Prostate gland (tissue), 2 donors: Measurements from ENCODE around the gene RGS18. TPM values are rescaled to one million over a fixed set of nuclear protein-coding genes. Genes with fewer than 3 reads are reported as not detected.
"Not testable (repeated sequence)": the region's sequence is repeated elsewhere in the genome, so short reads cannot be mapped to it uniquely, and the experiment has no call there.

Source experiments
- DNase-seq: peaks from one replicate; pipeline ENCODE4 v3.0.0-alpha.2; 2019; ENCODE audit warnings: low spot score
- H3K27ac ChIP-seq, 2 donors: fragments of 200-600 bp; sonication (generic); 2 replicates each; pipeline ENCODE4 v1.5.1; 2017 to 2019
- H3K27me3 ChIP-seq: fragments of 200-600 bp; sonication (generic); replicated peaks from 2 replicates; pipeline ENCODE4 v1.5.1; 2019; ENCODE audit not compliant: insufficient read depth
- H3K36me3 ChIP-seq, 2 donors: fragments of 200-600 bp; sonication (generic); 1 replicate in 1 of 2; 2 replicates in 1 of 2; pipeline versions ENCODE4 v1.5.1 to v1.8.1; 2017 to 2019
- H3K4me1 ChIP-seq: fragments of 200-600 bp; sonication (generic); replicated peaks from 2 replicates; pipeline ENCODE4 v1.5.1; 2019
- H3K4me3 ChIP-seq, 2 donors: fragments of 200-600 bp; sonication (generic); 2 replicates each; pipeline ENCODE4 v1.5.1; 2017 to 2019
- H3K9me3 ChIP-seq: fragments of 200-600 bp; sonication (generic); 2 replicates; pipeline ENCODE4 v1.5.1; 2017
- POLR2A ChIP-seq: fragments of 450-650 bp; IDR thresholded peaks from one replicate; pipeline ENCODE4 v1.6.1; 2016; ENCODE audit warnings: antibody characterized with exemption, mild to moderate bottlenecking
- POLR2AphosphoS5 ChIP-seq: sonication (generic); formaldehyde crosslinking; IDR thresholded peaks from one replicate; pipeline ENCODE4 v1.6.1; 2017; ENCODE audit warnings: antibody characterized with exemption
- WGBS: methylation state at CpG from one replicate; pipeline ENCODE4 v1.1.5; 2018; 5-methylcytosine and 5-hydroxymethylcytosine counted together
- intact Hi-C: fragments of 100-400 bp; cut with DNase I; formaldehyde crosslinking; loops from one replicate; pipeline ENCODE4 v1.14.2; 2022
- total RNA-seq, 2 donors: library from RNA; depleted of rRNA; stranded (reverse); fragments of >200 nt; gene quantifications; one replicate each; pipeline ENCODE4 v1.1.0, GENCODE V29; 2016
- TF ChIP-seq, protein P1 (sequence below), 4 experiments: fragments of 200-600 bp in 2 of 4; fragments of 450-650 bp in 2 of 4; sonication (generic) in 2 of 4; IDR thresholded peaks; 1 replicate in 3 of 4; 2 replicates in 1 of 4; pipeline ENCODE4 v1.5.1; 2016 to 2019; ENCODE audit warnings: antibody characterized with exemption in 4 of 4, mild to moderate bottlenecking in 2 of 4, moderate library complexity in 2 of 4

Gene RGS18
- total RNA-seq, 2 donors from 2014 or later = 0.64 to 1.2 TPM

GRCh38 chr1:192160196-192160595 is 1.9 kb downstream of the RGS18 start:
- no peak overlapping the region for H3K4me3 ChIP-seq
- 89% methylated on average over 1 of the region's 1 CpG for WGBS
- no peak overlapping the region for H3K27ac ChIP-seq
- no peaks in the 10 kb centered on the region for H3K9me3 ChIP-seq
- H3K36me3 ChIP-seq = no peaks in the 10 kb centered on the region
- H3K4me1 ChIP-seq = no peaks in the 10 kb centered on the region
- TF ChIP-seq, protein P1, sequence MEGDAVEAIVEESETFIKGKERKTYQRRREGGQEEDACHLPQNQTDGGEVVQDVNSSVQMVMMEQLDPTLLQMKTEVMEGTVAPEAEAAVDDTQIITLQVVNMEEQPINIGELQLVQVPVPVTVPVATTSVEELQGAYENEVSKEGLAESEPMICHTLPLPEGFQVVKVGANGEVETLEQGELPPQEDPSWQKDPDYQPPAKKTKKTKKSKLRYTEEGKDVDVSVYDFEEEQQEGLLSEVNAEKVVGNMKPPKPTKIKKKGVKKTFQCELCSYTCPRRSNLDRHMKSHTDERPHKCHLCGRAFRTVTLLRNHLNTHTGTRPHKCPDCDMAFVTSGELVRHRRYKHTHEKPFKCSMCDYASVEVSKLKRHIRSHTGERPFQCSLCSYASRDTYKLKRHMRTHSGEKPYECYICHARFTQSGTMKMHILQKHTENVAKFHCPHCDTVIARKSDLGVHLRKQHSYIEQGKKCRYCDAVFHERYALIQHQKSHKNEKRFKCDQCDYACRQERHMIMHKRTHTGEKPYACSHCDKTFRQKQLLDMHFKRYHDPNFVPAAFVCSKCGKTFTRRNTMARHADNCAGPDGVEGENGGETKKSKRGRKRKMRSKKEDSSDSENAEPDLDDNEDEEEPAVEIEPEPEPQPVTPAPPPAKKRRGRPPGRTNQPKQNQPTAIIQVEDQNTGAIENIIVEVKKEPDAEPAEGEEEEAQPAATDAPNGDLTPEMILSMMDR (IDR thresholded peaks at IDR 0.05) = no peak
- TF ChIP-seq POLR2AphosphoS5 (no peak), POLR2A (no peak)
- H3K27me3 ChIP-seq = no peaks in the 10 kb centered on the region
- no peak for DNase-seq
- intact Hi-C loops = no loop called here

DNA sequence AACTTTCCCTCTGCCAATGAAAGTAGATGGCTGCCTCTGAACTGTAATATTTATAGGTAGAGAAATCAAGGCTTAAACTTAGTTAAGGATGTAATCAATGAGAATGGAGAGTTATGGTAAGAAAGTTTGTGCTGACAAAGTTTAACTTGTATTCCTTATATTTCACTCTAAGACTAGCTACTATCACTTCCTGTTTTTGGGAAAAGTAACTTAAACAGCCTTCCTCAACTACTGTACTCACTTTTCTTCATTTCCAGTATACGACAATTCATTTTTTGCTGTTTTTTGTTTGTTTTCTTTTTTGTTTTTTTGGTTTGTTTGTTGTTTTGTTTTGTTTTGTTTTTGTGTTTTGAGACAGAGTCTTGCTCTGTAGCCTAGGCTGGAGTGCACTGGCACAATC is 3.7 kb downstream of the RGS18 start:
- Histone ChIP-seq H3K27me3 (no peaks in the 10 kb centered on the region), H3K27ac (no peak overlapping the region), H3K4me1 (no peaks in the 10 kb centered on the region), H3K4me3 (no peak overlapping the region), H3K36me3 (no peaks in the 10 kb centered on the region), H3K9me3 (no peaks in the 10 kb centered on the region)
- no peak for DNase-seq
- TF ChIP-seq POLR2AphosphoS5 (no peak), POLR2A (no peak)
- TF ChIP-seq, protein P1 (IDR thresholded peaks at IDR 0.05) = no peak
- WGBS = 85% methylated on average over 1 of the region's 1 CpG
- intact Hi-C loops = no loop called here

- no peak for TF ChIP-seq POLR2A
- no peak for TF ChIP-seq POLR2AphosphoS5
- TF ChIP-seq, protein P1 (IDR thresholded peaks at IDR 0.05) = no peak
- H3K27ac ChIP-seq = no peak overlapping the region
- intact Hi-C loops = no loop called here
- no peaks in the 10 kb centered on the region for H3K4me1 ChIP-seq
- no peak overlapping the region for H3K4me3 ChIP-seq
- no peaks in the 10 kb centered on the region for H3K36me3 ChIP-seq
- DNase-seq = no peak
- no peaks in the 10 kb centered on the region for H3K27me3 ChIP-seq
- H3K9me3 ChIP-seq = no peaks in the 10 kb centered on the region
- 68% methylated on average over 5 of the region's 5 CpGs for WGBS
These were observed 4.1 kb downstream of the RGS18 start for GRCh38 chr1:192162376-192162775.

GRCh38 chr1:192165002-192165401 is 6.7 kb downstream of the RGS18 start:
- H3K36me3 ChIP-seq, H3K4me1 ChIP-seq, H3K9me3 ChIP-seq, intact Hi-C loops, DNase-seq, H3K4me3 ChIP-seq, H3K27ac ChIP-seq, H3K27me3 ChIP-seq: not testable (repeated sequence)
- WGBS = 95% methylated on average over 7 of the region's 7 CpGs

GRCh38 chr1:192167011-192167410 is 8.7 kb downstream of the RGS18 start:
- H3K9me3 ChIP-seq = no peaks in the 10 kb centered on the region
- intact Hi-C loops = no loop called here
- no peak overlapping the region for H3K4me3 ChIP-seq
- 92% methylated on average over 1 of the region's 1 CpG for WGBS
- H3K36me3 ChIP-seq = no peaks in the 10 kb centered on the region
- no peaks in the 10 kb centered on the region for H3K27me3 ChIP-seq
- no peaks in the 10 kb centered on the region for H3K4me1 ChIP-seq
- no peak overlapping the region for H3K27ac ChIP-seq
- TF ChIP-seq, protein P1 (IDR thresholded peaks at IDR 0.05) = no peak
- no peak for TF ChIP-seq POLR2AphosphoS5
- TF ChIP-seq POLR2A = no peak
- no peak for DNase-seq
